Endometrial microvascular endothelial cells (primary cell): ENCODE measurements around the gene SMARCA1. TPM values are rescaled to one million over a fixed set of nuclear protein-coding genes. Genes with fewer than 3 reads are reported as not detected.

ENCODE experiments used
- in situ Hi-C: cut with HindIII; loops from 2 replicates; pipeline ENCODE4 v1.10.0; 2017; ENCODE audit warnings: low sequenced_read_pairs, low pct_unique_long_range_greater_than_20kb; ENCODE audit errors: inconsistent ontology term
- total RNA-seq: library from RNA; depleted of rRNA; stranded (reverse); fragments of >200 nt; gene quantifications from one replicate; pipeline ENCODE4 v1.2.3, GENCODE V29; 2015; ENCODE audit errors: inconsistent ontology term

SMARCA1 gene
- total RNA-seq, 1 donor from 2014 or later, result 11.3 TPM

DNA sequence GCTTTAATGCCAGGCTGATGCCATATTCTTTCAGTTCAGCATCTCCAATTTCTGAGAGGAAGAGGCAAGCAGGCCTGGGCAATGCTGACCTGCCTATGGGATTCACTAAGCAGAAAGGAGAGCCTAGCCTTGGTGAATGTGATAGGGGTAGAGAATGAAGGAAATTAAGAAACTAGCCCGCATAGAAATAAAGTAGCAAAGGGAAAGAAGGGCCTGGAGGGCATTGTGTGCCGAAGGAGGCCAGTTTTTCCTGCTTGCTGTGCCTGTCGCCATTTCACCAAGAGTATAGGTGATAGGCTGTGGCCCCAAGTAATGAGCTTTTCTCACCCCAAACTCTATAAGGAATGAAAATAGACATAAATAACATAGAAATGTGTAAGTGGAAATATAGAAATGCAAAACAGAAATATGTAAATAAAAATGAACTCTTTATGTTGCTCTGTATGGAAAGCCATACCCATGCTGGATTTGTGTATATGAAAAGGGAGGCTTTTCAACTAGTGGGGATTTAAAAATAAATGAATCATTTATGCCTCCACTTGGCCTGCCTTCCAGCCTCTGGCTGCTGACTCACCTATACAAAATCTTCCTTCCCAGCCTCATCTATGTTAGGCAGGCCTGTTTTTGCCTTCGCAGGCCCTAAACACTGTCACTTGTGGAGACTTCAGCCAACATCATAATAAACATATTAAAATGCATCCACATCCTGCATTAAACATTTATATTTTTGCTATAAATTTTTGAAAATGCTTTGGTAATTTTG, 11.7 kb upstream of the SMARCA1 start:
- in situ Hi-C loops, result no loop called here

- in situ Hi-C loops, result no loop called here
These were observed 7.8 kb upstream of the SMARCA1 start for GRCh38 chrX:129531132-129531531.

GRCh38 chrX:129530410-129530809, 7.1 kb upstream of the SMARCA1 start:
- in situ Hi-C loops, result no loop called here

DNA sequence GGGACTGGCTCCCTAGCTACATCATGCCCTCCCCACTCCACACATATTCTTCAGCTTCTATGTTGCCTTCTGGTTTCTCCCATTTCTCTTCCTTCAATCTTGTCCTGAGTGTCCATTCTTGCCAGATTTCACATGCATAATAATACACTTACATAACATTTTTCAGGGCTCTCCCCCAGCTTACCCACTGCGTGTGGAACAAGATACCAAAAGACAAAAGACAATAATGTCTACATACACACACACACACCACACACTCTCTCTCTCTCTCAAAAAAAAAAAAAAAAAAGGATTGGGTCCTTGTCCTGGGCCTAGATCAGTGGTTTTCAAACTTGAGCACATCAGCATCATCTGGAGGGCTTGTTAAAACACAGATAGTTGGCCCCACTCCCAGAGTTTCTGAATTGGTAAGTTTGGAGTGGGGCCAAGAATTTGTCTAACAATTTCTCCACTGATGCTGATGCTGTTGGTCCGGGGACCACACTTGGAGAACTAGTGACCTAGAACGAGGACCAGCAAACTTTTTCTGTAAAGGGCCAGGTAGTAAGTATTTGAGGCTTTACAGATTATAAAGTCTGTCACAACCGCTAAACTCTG, 6.5 kb upstream of the SMARCA1 start:
- in situ Hi-C loops, result no loop called here

DNA sequence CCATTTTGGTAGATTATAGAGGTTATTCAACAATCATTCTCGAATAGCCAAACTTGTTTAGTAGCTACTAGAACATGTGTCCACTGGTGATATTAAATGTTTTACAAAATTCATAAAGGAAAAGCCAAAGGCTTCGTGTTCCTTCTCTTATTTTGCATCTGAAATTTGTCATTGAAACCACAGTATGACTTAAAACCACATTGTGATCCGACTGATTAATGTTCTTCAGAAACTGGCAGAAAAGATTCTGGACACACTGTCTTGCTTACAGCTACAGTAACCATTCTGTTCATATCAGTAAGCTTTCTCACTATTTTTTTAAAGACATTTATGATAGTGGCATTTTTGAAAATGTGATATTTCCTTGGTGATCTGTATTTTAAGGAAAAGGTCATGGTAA, 2.6 kb upstream of the SMARCA1 start:
- in situ Hi-C loops, result no loop called here

DNA sequence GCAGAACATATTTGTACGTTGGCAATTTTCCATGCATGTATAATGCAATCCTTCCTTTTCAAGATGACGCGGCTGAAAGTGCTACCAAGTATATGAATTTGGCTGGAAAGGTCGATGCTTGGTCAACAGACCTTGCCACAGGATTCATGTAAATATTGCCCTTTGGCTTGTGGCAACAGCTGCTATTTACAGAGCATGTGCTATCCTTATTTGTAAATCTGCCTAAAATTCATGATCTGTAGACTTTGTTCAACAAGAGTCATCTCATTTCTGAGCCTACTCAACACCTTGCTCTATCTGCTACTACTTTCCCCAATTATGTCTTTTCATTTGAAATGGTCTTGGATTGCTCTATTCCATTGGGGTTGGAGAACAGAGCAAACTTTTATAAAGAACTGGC, 1.9 kb upstream of the SMARCA1 start:
- in situ Hi-C loops, result no loop called here

DNA sequence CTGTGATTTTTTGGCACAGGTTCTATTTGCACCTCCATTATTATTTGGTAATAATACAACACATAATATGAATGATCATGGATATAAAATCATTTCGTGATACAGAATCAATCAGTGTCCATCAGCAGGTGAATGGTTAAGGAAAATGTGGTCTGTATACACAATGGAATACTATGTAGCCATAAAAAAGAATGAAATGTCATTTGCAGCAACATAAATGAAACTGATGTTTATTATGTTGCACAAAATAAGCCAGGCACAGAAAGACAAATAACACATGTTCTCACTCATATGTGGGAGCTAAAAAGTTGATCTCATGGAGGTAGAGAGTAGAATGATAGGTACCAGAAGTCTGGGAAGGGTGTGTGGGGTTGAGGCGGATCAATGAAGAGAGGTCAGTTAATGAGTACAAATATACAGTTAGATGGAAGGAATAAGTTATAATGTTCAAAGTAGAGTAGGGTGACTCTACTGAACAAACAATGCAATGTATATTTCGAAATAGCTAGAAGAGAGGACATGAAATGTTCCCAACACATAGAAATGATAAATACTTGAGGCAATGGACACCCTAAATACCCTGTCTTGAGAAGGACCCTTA, 1.1 kb upstream of the SMARCA1 start:
- in situ Hi-C loops, result no loop called here

- in situ Hi-C loops, result no loop called here
These were observed 859 bp downstream of the SMARCA1 start for GRCh38 chrX:129522184-129523078.

- in situ Hi-C loops, result no loop called here
These were observed 3.1 kb downstream of the SMARCA1 start for GRCh38 chrX:129520151-129520550.

- in situ Hi-C loops, result no loop called here
These were observed 6.9 kb downstream of the SMARCA1 start for GRCh38 chrX:129516402-129516801.

DNA sequence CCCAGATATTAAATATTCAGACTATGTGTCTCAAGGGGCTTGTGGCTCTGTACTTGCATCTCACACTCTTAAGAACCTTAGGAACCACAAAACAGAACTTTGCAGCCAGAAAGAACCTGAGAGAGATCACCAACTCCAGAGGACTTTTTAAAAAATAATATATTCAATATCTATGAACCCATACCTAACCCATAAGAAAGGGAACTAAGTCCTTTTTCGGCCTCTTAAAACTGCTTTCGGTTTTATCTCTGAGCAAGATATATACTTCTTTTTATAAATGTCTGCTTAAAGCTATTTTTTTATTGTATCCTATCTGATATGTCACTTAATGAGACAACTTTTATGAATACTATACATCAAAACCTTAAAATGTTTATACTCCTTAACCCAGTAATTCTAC, 10.9 kb downstream of the SMARCA1 start:
- in situ Hi-C loops, result no loop called here

GRCh38 chrX:129511689-129512088, 11.6 kb downstream of the SMARCA1 start:
- in situ Hi-C loops, result no loop called here

GRCh38 chrX:129510331-129510730, 13.0 kb downstream of the SMARCA1 start:
- in situ Hi-C loops, result no loop called here

DNA sequence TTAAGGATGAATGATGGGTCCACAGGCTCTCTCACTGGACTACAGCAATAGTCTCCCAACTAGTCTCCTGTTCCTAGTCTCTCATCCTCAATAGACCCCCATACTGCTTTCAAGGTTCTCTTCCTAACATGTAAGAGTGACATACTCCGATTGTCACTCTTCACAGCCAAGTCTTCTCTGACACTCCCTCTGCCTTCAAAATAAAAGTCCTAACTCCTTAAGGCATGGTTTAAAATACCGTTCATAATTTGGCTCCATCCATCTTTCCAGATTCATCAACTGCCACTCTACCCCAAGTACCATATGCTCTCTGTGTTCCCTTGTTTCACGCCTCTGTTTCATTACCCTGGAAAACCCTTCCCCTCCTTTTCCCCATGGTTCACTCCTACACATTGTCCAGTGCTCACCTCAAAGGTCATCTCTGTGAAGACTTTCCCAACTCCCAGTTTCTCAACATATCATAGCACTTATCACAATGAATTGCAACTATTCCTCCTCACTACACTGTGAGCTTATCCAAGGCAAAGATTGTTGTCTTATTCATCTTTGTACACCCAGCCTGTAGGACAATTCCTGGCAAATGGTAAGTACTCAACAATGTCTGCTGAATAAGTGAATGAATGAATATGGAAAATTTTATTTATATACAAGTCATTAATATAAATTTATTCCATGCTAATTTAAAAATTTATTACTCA, 26.0 kb downstream of the SMARCA1 start:
- in situ Hi-C loops, result no loop called here

DNA sequence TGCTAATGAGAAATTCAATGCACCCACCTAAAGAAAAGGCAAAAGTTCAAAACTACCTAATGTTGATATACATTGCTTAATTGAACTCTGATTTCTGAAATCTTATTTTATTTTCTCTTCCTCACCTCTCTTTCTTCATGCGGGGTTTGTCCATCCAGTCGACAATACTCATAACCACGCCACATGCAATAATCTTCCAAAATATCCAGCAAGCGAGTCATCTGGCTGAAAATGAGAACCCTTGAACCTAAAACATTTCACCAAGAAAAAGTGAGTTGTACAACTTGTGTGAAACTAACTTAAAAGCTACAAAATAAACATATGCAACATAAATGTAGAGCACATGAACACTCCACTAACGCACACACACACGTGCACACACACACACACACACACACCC, 26.7 kb downstream of the SMARCA1 start:
- in situ Hi-C loops, result no loop called here

- in situ Hi-C loops, result no loop called here
These were observed 27.4 kb downstream of the SMARCA1 start for GRCh38 chrX:129495900-129496299.

GRCh38 chrX:129494887-129495286, 28.4 kb downstream of the SMARCA1 start:
- in situ Hi-C loops, result no loop called here

DNA sequence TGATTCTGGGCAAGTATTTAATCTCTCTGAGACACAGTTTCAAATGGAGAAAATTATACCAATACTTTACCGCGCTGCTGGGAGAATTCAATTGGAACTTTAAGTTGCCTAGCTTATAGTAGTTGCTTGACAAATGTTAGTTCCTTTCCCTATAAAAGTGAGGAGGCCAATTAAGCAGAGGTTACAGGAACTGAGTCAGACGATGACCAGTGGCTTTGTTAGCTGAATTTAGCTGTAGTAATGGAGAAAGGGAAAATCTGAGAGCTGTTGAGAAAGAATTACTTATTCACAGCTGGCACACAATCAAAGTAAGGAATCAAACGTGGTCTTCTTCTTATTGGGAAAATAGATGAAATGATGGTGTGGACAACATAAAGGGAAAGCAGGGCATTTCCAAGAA, 29.6 kb downstream of the SMARCA1 start:
- in situ Hi-C loops, result no loop called here

DNA sequence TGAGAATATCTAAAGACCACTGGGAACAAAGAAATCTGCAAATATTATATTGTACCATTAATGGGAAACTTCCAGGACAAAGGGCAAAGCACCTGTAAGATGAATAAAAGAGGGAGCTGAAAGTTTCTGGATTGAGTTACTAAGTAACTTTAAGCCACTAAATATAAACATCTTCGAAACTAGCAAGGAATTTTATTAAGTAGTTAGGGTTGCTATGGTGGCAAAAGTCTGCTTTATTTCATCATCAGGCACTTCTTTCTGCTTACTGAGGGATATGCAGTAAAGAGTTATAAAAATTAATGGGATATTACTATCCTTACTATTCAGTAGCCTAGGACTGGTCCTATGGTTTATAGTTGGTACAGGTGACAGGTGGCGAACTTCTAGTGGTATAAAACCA, 33.0 kb downstream of the SMARCA1 start:
- in situ Hi-C loops, result no loop called here
